ENCODE results near the gene CDRT15L2.
"Not testable (repeated sequence)": the region's sequence is repeated elsewhere in the genome, so short reads cannot be mapped to it uniquely, and the experiment has no call there.

- not testable (repeated sequence) for TF ChIP-seq CTCF, POLR2A (IDR thresholded peaks at IDR 0.05)
Observed at GRCh38 chr17:20552920-20553319, 26.6 kb upstream of the CDRT15L2 start.

All from adrenal gland (tissue), 5 donors.